Measurements from ENCODE around the gene UTF1.
"Not testable (repeated sequence)": the region's sequence is repeated elsewhere in the genome, so short reads cannot be mapped to it uniquely, and the experiment has no call there.

The UTF1 gene

DNA sequence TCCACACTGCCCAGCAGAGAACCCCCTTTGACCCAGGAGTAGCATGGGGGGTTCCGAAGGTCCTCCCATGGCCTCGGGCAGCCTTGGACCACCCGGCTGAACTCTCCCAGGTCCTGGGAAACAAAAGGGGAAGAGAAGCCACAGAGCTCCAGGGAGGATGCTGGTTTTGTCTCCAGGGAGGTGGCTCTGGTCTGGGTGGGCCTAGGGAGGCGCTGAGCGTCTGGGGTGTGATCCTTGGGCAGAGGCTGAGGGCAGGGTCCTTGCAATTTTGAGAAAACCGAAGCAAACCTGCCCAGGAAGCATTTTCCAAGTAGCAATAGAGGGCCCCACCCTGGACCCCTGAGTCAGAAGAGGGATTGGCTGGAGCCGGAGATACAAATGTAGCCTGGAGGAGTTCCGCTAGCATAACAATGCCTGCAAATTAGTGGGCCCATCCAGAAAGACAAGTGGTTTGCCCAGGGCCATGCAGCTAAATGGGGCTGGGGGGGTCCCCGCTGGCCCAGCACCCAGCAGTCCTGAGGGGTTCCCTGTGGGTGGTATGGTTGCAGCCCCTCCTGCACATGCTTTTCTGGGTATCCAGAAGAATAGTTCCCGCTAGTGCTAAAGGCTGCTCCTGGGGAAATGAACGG, 2.0 kb downstream of the UTF1 start:
- H3K4me1 ChIP-seq (ENCODE audit: control insufficient read depth in 1 of 2, insufficient read depth in 1 of 2, low read depth in 1 of 2, low read length in 1 of 2) = peaks cover 16 to 26% of the 10 kb centered on the region in 2 experiments
- H3K27ac ChIP-seq = no peak overlapping the region
- H3K9me3 ChIP-seq = no peaks in the 10 kb centered on the region
- TF ChIP-seq, protein P1, sequence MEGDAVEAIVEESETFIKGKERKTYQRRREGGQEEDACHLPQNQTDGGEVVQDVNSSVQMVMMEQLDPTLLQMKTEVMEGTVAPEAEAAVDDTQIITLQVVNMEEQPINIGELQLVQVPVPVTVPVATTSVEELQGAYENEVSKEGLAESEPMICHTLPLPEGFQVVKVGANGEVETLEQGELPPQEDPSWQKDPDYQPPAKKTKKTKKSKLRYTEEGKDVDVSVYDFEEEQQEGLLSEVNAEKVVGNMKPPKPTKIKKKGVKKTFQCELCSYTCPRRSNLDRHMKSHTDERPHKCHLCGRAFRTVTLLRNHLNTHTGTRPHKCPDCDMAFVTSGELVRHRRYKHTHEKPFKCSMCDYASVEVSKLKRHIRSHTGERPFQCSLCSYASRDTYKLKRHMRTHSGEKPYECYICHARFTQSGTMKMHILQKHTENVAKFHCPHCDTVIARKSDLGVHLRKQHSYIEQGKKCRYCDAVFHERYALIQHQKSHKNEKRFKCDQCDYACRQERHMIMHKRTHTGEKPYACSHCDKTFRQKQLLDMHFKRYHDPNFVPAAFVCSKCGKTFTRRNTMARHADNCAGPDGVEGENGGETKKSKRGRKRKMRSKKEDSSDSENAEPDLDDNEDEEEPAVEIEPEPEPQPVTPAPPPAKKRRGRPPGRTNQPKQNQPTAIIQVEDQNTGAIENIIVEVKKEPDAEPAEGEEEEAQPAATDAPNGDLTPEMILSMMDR (IDR thresholded peaks at IDR 0.05) = no peak
- H3K4me3 ChIP-seq (ENCODE audit: low read depth in 1 of 2, low read length in 1 of 2) = no peak overlapping the region
- H3K36me3 ChIP-seq = no peaks in the 10 kb centered on the region
- H3K27me3 ChIP-seq = peaks cover 100% of the 10 kb centered on the region

DNA sequence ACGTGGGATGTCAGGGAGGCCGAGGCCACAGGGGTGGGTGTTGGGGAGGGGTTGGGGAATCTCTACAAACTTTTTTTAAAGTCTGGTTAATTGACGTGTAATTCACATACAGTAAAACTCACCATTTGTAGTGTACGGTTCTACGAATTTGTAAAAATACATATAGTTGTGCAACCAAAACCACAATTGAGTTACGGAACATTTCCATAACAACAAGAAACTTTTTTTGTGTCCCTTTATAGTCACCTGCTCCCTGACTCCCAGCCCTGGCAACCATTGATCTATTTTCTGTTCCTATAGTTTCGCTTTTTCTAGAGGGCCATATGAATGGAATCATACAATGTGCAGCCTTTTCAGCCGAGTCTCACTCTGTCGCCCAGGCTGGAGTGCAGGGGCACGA, 4.8 kb downstream of the UTF1 start:
- peaks cover 20 to 32% of the 10 kb centered on the region in 2 experiments for H3K4me1 ChIP-seq (ENCODE audit: control insufficient read depth in 1 of 2, insufficient read depth in 1 of 2, low read depth in 1 of 2, low read length in 1 of 2)
- peak overlapping the region; percentile 59 for H3K27ac ChIP-seq
- H3K36me3 ChIP-seq, H3K9me3 ChIP-seq: not testable (repeated sequence)
- H3K4me3 ChIP-seq (ENCODE audit: low read depth in 1 of 2, low read length in 1 of 2) = peak overlapping the region; percentile 56 to 66
- H3K27me3 ChIP-seq = peaks cover 100% of the 10 kb centered on the region

DNA sequence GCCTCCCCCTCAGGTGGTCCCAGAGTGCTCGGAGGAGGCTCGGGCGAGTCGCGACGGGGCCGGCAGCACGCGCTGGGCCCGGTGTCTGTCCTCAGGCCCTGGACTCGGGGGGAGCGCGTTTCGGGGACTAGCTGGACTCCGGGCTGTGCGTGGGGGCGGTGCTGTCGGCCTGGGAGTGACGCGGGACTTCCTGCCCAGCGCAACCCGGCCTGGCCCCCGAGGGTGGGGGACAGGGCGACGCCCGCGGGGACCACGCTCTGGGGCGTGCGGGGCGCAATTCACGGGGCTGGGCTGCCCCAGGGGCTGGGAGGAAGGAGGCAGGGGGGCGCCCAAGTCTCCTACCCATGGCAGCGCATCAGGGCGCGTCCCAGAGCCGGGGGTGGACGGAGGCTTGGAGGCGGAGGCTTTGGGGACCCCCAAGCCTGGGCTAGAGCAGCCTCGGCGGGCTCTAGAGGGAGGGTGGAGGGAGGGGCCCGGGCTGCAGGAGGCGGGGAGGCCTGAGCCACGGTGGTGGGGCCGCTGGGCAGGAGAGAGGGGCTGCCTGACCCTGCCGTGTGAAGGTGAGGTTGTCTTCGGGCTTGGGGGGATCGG, 5.3 kb downstream of the UTF1 start:
- H3K4me3 ChIP-seq (ENCODE audit: low read depth in 1 of 2, low read length in 1 of 2) = peak overlapping the region; percentile 56 to 66
- H3K27ac ChIP-seq = peak overlapping the region; percentile 59
- H3K9me3 ChIP-seq = no peaks in the 10 kb centered on the region
- peaks cover 20 to 32% of the 10 kb centered on the region in 2 experiments for H3K4me1 ChIP-seq (ENCODE audit: control insufficient read depth in 1 of 2, insufficient read depth in 1 of 2, low read depth in 1 of 2, low read length in 1 of 2)
- H3K36me3 ChIP-seq = no peaks in the 10 kb centered on the region
- TF ChIP-seq, protein P1 (IDR thresholded peaks at IDR 0.05) = no peak
- H3K27me3 ChIP-seq = peaks cover 100% of the 10 kb centered on the region

DNA sequence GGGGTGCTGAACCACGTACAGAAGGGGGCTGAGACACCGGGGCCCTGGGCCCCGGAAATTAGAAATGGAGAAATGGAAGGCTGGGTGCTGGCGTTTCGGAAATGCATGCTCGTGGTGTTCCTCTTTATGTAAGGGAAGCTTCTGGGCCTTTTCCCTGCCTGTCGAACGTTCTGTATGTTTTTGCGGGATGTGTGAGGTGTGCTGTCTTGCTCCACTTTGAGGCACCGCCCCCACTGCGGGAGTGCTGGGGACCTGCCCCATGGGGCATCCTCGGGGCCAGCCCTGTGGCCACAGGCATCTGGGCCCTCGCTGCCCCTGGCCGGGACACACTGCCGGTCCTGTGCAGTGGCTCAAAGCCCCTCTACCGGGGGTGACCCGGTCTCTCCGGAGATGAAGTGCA, 5.9 kb downstream of the UTF1 start:
- peak overlapping the region; percentile 59 for H3K27ac ChIP-seq
- H3K4me3 ChIP-seq (ENCODE audit: low read depth in 1 of 2, low read length in 1 of 2) = peak overlapping the region; percentile 56 to 66
- H3K9me3 ChIP-seq = no peaks in the 10 kb centered on the region
- TF ChIP-seq, protein P1 (IDR thresholded peaks at IDR 0.05) = no peak
- H3K36me3 ChIP-seq = no peaks in the 10 kb centered on the region
- H3K27me3 ChIP-seq = peaks cover 100% of the 10 kb centered on the region
- H3K4me1 ChIP-seq (ENCODE audit: control insufficient read depth in 1 of 2, insufficient read depth in 1 of 2, low read depth in 1 of 2, low read length in 1 of 2) = peaks cover 20 to 36% of the 10 kb centered on the region in 2 experiments

DNA sequence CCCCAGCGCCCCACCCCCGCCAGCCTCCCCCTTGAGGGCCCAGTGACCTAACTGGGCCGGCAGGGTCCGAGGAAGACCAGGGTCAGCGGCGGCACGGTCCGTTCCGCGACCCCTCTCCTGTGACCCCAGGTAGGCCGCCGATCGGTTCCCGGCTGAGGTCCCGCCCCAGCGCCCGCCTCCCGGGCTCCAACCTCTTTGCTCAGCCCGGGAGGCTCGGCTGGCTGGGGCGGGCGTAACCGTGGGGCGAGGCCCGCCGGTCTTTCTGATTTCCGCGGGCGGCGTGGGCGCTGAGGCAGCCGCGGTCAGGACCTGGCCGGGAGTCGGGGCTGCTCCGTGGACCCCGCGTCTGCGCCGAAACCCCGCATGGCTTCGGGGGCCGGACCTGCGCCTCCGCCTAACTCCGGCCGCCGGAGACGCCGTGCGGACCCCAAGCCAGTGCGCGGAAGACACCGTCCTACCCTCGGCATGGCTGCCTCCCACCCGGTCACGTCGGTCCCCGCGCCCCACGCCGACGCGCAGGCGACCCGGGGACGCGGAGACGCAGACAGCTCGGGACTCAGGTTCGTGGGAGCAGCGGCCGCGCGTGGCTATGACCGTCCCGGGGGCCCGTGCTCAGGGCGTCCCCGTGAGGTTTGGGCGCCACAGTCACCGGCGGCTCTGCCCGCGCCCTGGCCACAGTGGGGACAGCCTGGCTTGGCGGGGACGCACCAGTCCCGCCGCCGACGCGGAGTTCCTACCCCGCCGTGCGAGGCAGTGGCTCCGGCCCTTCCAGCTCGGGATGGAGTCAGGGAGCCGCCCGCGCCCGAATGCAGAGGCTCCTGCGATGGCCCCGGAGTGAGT, 6.6 kb downstream of the UTF1 start:
- Histone ChIP-seq H3K9me3 (no peaks in the 10 kb centered on the region), H3K4me1 (ENCODE audit: control insufficient read depth in 1 of 2, insufficient read depth in 1 of 2, low read depth in 1 of 2, low read length in 1 of 2) (peaks cover 26 to 43% of the 10 kb centered on the region in 2 experiments), H3K27me3 (peaks cover 100% of the 10 kb centered on the region), H3K4me3 (ENCODE audit: low read depth in 1 of 2, low read length in 1 of 2) (peak overlapping the region; percentile 56 to 66), H3K27ac (peak overlapping the region; percentile 59), H3K36me3 (no peaks in the 10 kb centered on the region)
- TF ChIP-seq, protein P1 (IDR thresholded peaks at IDR 0.05) = no peak

DNA sequence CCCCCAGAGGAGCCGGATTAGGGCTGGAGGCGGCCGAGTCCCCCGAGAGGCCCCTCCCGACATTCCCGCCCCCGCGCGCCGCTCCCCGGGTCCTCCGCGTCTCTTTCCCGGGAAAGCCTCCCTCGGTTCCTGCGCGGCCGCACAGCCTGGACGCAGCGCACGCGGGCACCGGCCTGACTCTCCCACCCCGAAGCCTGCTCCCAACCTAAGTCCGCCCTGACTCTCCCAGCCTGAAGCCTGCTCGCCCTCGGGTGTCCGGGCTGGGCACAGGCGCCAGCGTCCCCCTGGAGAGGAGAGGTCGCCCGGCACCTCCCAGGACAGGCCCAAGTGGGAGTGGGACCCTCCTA, 7.2 kb downstream of the UTF1 start:
- no peaks in the 10 kb centered on the region for H3K36me3 ChIP-seq
- no peak overlapping the region for H3K27ac ChIP-seq
- H3K9me3 ChIP-seq = no peaks in the 10 kb centered on the region
- peak overlapping the region; percentile 56 to 66 for H3K4me3 ChIP-seq (ENCODE audit: low read depth in 1 of 2, low read length in 1 of 2)
- peaks cover 28 to 47% of the 10 kb centered on the region in 2 experiments for H3K4me1 ChIP-seq (ENCODE audit: control insufficient read depth in 1 of 2, insufficient read depth in 1 of 2, low read depth in 1 of 2, low read length in 1 of 2)
- TF ChIP-seq, protein P1 (IDR thresholded peaks at IDR 0.05) = no peak
- peaks cover 100% of the 10 kb centered on the region for H3K27me3 ChIP-seq

All from neutrophil (primary cell).